H9 (cell line): Measurements from ENCODE around the gene DNAJA1. TPM values are rescaled to one million over a fixed set of nuclear protein-coding genes. Genes with fewer than 3 reads are reported as not detected.

Experiments used
- DNase-seq: peaks from one replicate; pipeline ENCODE4 v3.0.0-alpha.2; 2017
- H2AFZ ChIP-seq: one replicate; pipeline ENCODE4 v1.6.1; 2013; ENCODE audit warnings: mild to moderate bottlenecking, low read length, control low read depth, moderate library complexity
- H2AK5ac ChIP-seq: 2 replicates; pipeline ENCODE4 v1.6.1; 2013; ENCODE audit warnings: low read length, control low read depth, mixed read lengths; ENCODE audit not compliant: insufficient read length
- H2BK120ac ChIP-seq: one replicate; pipeline ENCODE4 v1.6.1; 2013; ENCODE audit warnings: low read depth, mild to moderate bottlenecking, low read length, control low read depth, inconsistent platforms; ENCODE audit not compliant: poor library complexity, severe bottlenecking
- H2BK12ac ChIP-seq: 2 replicates; pipeline ENCODE4 v1.6.1; 2013; ENCODE audit warnings: low read length, control low read depth, mixed read lengths, low read depth; ENCODE audit not compliant: insufficient read length
- H2BK15ac ChIP-seq: 2 replicates; pipeline ENCODE4 v1.6.1; 2013; ENCODE audit warnings: low read depth, low read length, control low read depth
- H2BK20ac ChIP-seq: one replicate; pipeline ENCODE4 v1.6.1; 2013; ENCODE audit warnings: low read depth, mild to moderate bottlenecking, low read length, control low read depth, inconsistent platforms; ENCODE audit not compliant: poor library complexity, severe bottlenecking
- H2BK5ac ChIP-seq: 2 replicates; pipeline ENCODE4 v1.6.1; 2013; ENCODE audit warnings: low read length, control low read depth, mixed read lengths; ENCODE audit not compliant: insufficient read length
- H3K14ac ChIP-seq: 2 replicates; pipeline ENCODE4 v1.6.1; 2013; ENCODE audit warnings: low read length, control low read depth; ENCODE audit not compliant: insufficient read depth
- H3K18ac ChIP-seq: 2 replicates; pipeline ENCODE4 v1.6.1; 2013; ENCODE audit warnings: low read depth, mild to moderate bottlenecking, mixed read lengths, low read length, control low read depth; ENCODE audit not compliant: insufficient read length
- H3K23ac ChIP-seq: 2 replicates; pipeline ENCODE4 v1.6.1; 2013; ENCODE audit warnings: low read length, control low read depth, mixed read lengths, low read depth; ENCODE audit not compliant: insufficient read length
- H3K23me2 ChIP-seq: 2 replicates; pipeline ENCODE4 v1.6.1; 2013; ENCODE audit warnings: low read depth, mild to moderate bottlenecking, mixed read lengths, low read length, control low read depth; ENCODE audit not compliant: insufficient read length, poor library complexity, severe bottlenecking
- H3K27ac ChIP-seq: 2 replicates; pipeline ENCODE4 v1.5.1; 2013; ENCODE audit warnings: low read length, control low read depth, mixed read lengths, low read depth; ENCODE audit not compliant: insufficient read length
- H3K27me3 ChIP-seq: 2 replicates; pipeline ENCODE4 v1.6.1; 2013; ENCODE audit warnings: low read length, control low read depth, inconsistent platforms; ENCODE audit not compliant: insufficient read depth
- H3K4ac ChIP-seq: 2 replicates; pipeline ENCODE4 v1.6.1; 2013; ENCODE audit warnings: low read depth, mild to moderate bottlenecking, control low read depth, inconsistent platforms, low read length, moderate library complexity
- H3K4me1 ChIP-seq: 2 replicates; pipeline ENCODE4 v1.6.1; 2013; ENCODE audit warnings: low read length, control low read depth, inconsistent platforms; ENCODE audit not compliant: insufficient read depth
- H3K4me2 ChIP-seq: 2 replicates; pipeline ENCODE4 v1.6.1; 2013; ENCODE audit warnings: low read length, control low read depth, mixed read lengths; ENCODE audit not compliant: insufficient read length, insufficient read depth
- H3K56ac ChIP-seq: 2 replicates; pipeline ENCODE4 v1.6.1; 2013; ENCODE audit warnings: low read depth, mild to moderate bottlenecking, mixed read lengths, low read length, control low read depth; ENCODE audit not compliant: insufficient read length
- H3K79me1 ChIP-seq: 2 replicates; pipeline ENCODE4 v1.6.1; 2013; ENCODE audit warnings: low read depth, mild to moderate bottlenecking, moderate library complexity, low read length, control low read depth, inconsistent platforms; ENCODE audit not compliant: insufficient read depth, poor library complexity, severe bottlenecking
- H3K79me2 ChIP-seq: 2 replicates; pipeline ENCODE4 v1.6.1; 2013; ENCODE audit warnings: low read length, control low read depth, inconsistent platforms; ENCODE audit not compliant: insufficient read depth
- H3K9ac ChIP-seq: 2 replicates; pipeline ENCODE4 v1.6.1; 2013; ENCODE audit warnings: low read length, control low read depth, mixed read lengths; ENCODE audit not compliant: insufficient read length; ENCODE audit errors: extremely low read depth
- H3K9me3 ChIP-seq: one replicate; pipeline ENCODE4 v1.6.1; 2013; ENCODE audit warnings: low read depth, low read length, inconsistent platforms; ENCODE audit not compliant: control insufficient read depth
- H3T11ph ChIP-seq: one replicate; pipeline ENCODE4 v1.6.1; 2013; ENCODE audit warnings: mild to moderate bottlenecking, low read length, control low read depth, inconsistent platforms
- H4K20me1 ChIP-seq: one replicate; pipeline ENCODE4 v1.6.1; 2013; ENCODE audit not compliant: control insufficient read depth, insufficient read length, insufficient read depth
- H4K5ac ChIP-seq: 2 replicates; pipeline ENCODE4 v1.6.1; 2013; ENCODE audit warnings: low read depth, mild to moderate bottlenecking, mixed read lengths, low read length, control low read depth; ENCODE audit not compliant: insufficient read length
- H4K8ac ChIP-seq: replicated peaks from 2 replicates; pipeline ENCODE4 v1.6.1; 2013; ENCODE audit warnings: low read length, control low read depth, mixed read lengths, low read depth; ENCODE audit not compliant: insufficient read length
- H4K91ac ChIP-seq: 2 replicates; pipeline ENCODE4 v1.6.1; 2013; ENCODE audit warnings: low read depth, mild to moderate bottlenecking, moderate library complexity, mixed read lengths, low read length, control low read depth; ENCODE audit not compliant: insufficient read length
- H3K27ac Mint-ChIP-seq, 3 experiments: 2 replicates in 2 of 3; 3 replicates in 1 of 3; pipeline ENCODE4 v1.8.0; 2020 to 2021; ENCODE audit warnings: mixed read lengths in 3 of 3, mild to moderate bottlenecking in 1 of 3, moderate library complexity in 1 of 3
- H3K27me3 Mint-ChIP-seq: 2 replicates; pipeline ENCODE4 v1.8.0; 2021; ENCODE audit warnings: low read depth, mild to moderate bottlenecking, moderate library complexity, mixed read lengths
- H3K36me3 Mint-ChIP-seq, 3 experiments: 2 replicates in 2 of 3; 3 replicates in 1 of 3; pipeline ENCODE4 v1.8.0; 2020 to 2021; ENCODE audit warnings: low read depth in 3 of 3, mixed read lengths in 3 of 3; ENCODE audit not compliant: insufficient read depth in 1 of 3
- H3K4me1 Mint-ChIP-seq, 2 experiments: 2 replicates each; pipeline ENCODE4 v1.8.0; 2020; ENCODE audit warnings: mixed read lengths in 2 of 2
- H3K4me3 Mint-ChIP-seq, 2 experiments: 2 replicates in 1 of 2; 3 replicates in 1 of 2; pipeline ENCODE4 v1.8.0; 2020 to 2021; ENCODE audit warnings: mild to moderate bottlenecking in 2 of 2, mixed read lengths in 2 of 2, moderate library complexity in 1 of 2
- H3K9me3 Mint-ChIP-seq, 2 experiments: 2 replicates in 1 of 2; 3 replicates in 1 of 2; pipeline ENCODE4 v1.8.0; 2020; ENCODE audit warnings: mild to moderate bottlenecking in 2 of 2, mixed read lengths in 2 of 2, moderate library complexity in 1 of 2
- CTCF ChIP-seq: fragments of 200-600 bp; sonication (generic); conservative IDR thresholded peaks from 3 replicates; pipeline ENCODE4 v1.8.0; 2021; ENCODE audit warnings: antibody characterized with exemption, mild to moderate bottlenecking
- WGBS: extraction: QIAGEN DNeasy Blood & Tissue Kit; methylation state at CpG from one replicate; pipeline ENCODE4 v1.1.7; 2013; ENCODE audit warnings: missing lambda C conversion rate, low lambda C conversion rate, mixed read lengths; ENCODE audit not compliant: insufficient read length; ENCODE audit errors: extremely low coverage; 5-methylcytosine and 5-hydroxymethylcytosine counted together
- total RNA-seq: library from RNA; stranded (reverse); gene quantifications from 2 replicates; pipeline ENCODE4 v1.2.1, GENCODE V29; 2021

Gene DNAJA1
- total RNA-seq, 1 experiment from 2014 or later: 217 TPM

- Histone ChIP-seq H3K79me1 (peaks cover 3% of the 10 kb centered on the region), H3K18ac (no peak overlapping the region), H2BK20ac (no peak overlapping the region), H3K14ac (no peak overlapping the region), H2AK5ac (no peak overlapping the region), H3T11ph (no peak overlapping the region), H3K9me3 (no peaks in the 10 kb centered on the region), H3K23ac (no peak overlapping the region), H4K91ac (no peak overlapping the region), H3K27ac (no peak overlapping the region), H2BK5ac (no peak overlapping the region), H4K8ac (no peak overlapping the region), H3K27me3 (no peaks in the 10 kb centered on the region), H2BK15ac (no peak overlapping the region), H3K79me2 (peaks cover 13% of the 10 kb centered on the region; the same call in 1 of the 2 replicates), H3K4me2 (no peak overlapping the region), H2BK12ac (no peak overlapping the region), H3K23me2 (peaks cover 5% of the 10 kb centered on the region), H3K56ac (no peak overlapping the region), H4K20me1 (no peaks in the 10 kb centered on the region), H3K4ac (no peak overlapping the region), H3K9ac (no peak overlapping the region), H3K4me1 (0 out of 2 replicates have a peak, but pooled peaks cover 4% of the 10 kb centered on the region), H2BK120ac (no peak overlapping the region), H4K5ac (no peak overlapping the region), H2AFZ (no peak overlapping the region)
- no peak for TF ChIP-seq CTCF
- WGBS: no CpG with 5 or more reads among the region's 25 CpGs
- H3K9me3 Mint-ChIP-seq: no peaks in the 10 kb centered on the region
- DNase-seq: no peak
- peak overlapping the region in 2 of 3 experiments; percentile 7 to 44; a peak in 4 of 7 replicates for H3K27ac Mint-ChIP-seq
- H3K4me1 Mint-ChIP-seq: peaks cover 17 to 24% of the 10 kb centered on the region in 2 experiments
- peaks cover 15 to 32% (median 23%) of the 10 kb centered on the region in 3 experiments; a peak in 6 of 7 replicates for H3K36me3 Mint-ChIP-seq
- H3K4me3 Mint-ChIP-seq: peak overlapping the region in 1 of 2 experiments; percentile 0; a peak in 1 of 5 replicates
- H3K27me3 Mint-ChIP-seq: no peaks in the 10 kb centered on the region
These were observed 5.3 kb upstream of the DNAJA1 start for GRCh38 chr9:33019797-33020196.
